Measurements from ENCODE around the gene PRCD.
A peak's percentile ranks its signal among the peaks of the same experiment; 100 is the strongest.
"Not testable (repeated sequence)": the region's sequence is repeated elsewhere in the genome, so short reads cannot be mapped to it uniquely, and the experiment has no call there.

Gene PRCD

GRCh38 chr17:76528528-76529223, 11.2 kb upstream of the PRCD start:
- no peak for DNase-seq

DNA sequence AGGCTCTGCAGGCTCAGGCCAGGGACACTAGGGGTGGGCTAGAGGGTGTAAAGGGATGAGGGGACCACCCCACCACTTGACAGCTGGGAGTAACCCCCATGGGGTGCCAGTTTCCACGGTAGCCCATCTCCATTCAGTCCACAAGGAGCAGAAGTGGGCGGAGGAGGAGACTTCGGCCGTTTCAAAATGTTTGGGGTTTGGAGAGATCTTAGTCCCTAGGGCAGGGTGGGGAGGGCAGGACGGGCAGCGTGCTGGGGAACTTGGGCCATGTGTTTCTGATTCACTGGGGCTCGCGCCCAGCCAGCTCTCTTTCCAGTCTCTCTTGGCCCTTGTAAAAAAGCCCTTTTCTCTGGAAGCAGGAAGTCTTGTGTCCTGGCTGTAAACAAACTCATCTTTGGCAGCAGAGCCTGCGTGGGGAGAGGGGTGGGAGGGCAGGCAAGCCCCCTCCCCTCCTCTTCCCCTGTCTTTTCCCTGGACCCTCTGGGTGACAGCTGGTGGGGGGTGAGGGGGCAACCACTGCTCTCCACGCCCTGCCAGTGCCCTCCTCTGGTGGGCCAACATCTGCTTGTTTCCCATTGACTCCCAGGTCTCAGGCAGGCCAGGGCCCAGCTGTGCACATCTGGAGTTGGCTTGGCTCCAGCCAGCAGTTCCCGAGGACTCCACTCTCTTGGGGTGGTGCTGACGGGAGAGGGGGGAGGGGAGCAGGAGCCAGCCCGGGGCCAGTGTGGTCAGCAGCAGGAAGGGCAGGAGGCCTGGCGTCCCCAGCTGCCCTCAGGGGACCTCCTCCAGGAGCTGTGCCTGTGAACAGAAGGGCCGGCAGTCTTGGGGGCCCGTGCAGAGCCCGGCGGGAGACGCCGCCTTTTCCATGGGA, 10.4 kb upstream of the PRCD start:
- peak; percentile 28 for DNase-seq

- no peak for DNase-seq
Observed at GRCh38 chr17:76530095-76530723, 9.6 kb upstream of the PRCD start.

DNA sequence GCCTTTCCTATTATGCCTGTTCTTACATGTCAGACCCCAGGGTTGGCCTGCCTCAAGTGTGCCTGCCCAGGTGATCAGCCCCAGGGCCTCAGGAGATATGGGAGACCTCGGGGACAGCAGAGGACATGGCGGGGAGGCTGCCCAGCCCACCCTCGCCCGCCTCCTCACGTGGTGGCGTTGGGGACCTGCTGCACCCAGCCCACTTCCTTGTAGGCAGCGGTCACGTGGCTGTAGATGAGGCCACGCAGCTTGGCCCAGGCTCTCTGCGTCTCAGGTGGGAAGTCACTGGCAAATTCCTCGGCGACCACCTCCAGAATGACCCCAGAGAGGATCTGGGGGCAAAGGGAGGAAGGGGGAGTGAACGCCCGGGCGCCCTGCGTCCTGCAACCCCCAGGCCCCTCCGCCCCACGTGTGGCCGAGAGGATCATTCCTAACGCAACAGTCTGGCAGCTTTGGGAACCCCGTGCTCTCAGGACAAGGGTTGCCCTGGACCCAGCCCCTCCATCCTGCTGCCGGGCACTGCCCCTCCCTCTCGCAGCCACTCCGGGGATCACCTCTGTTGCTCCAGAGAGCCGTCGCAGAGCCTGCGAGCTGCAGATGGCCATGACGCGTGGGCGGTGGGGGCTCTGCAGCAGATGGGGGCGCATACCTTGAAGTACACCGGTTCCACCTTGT, 8.9 kb upstream of the PRCD start:
- no peak for DNase-seq

DNA sequence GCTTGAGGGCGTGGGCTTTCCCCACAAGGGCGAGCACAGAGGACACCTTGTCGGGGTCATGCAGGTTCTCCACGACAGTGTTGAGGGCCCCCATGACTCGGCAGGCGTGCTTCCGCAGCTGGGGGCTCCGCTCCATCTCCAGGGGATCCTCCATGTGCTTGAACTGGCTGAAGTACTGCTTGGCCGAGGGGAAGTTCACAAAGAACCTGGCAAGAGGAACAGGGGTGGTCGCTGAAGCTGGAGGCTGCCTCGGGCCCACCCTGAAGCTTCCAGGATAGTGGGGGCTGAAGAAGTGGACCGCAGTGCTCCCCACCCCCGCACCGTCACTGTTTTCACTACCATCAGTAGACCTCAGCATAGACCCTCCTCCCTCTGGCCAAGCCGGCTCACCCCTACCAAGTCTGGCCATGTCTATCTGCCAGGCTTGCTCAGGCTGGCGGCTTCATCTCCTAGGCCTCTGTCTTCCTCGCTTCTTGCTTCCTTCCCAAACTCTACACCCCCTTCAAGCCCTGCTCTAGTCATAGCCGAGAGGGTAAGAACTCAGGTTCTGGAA, 8.3 kb upstream of the PRCD start:
- no peak for DNase-seq

DNA sequence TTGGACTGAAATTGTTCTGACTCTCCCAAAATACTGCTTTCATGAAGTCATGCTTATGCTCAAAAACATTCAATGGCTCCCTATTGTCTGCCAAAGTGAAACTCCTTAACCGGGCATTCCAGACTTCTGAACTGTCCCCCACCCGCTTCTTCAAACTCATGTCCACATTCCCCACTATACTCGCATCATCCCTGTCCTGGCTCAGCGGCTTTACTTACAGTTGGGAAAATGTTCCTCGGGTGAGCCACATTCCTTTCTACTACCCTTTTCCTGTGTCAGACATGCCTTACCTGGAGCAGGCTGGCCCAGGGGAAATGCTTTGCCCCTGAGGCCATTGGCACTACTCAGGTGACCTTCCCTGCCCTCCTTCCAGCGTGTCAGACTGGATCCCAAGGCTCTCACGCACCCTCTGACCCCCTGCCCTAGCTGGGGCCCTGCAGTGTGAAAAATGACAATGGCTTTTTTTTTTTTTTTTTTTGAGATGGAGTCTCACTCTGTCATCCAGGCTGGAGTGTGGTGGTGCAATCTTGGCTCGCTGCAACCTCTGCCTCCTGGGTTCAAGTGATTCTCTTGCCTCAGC, 7.7 kb upstream of the PRCD start:
- DNase-seq, result no peak

DNA sequence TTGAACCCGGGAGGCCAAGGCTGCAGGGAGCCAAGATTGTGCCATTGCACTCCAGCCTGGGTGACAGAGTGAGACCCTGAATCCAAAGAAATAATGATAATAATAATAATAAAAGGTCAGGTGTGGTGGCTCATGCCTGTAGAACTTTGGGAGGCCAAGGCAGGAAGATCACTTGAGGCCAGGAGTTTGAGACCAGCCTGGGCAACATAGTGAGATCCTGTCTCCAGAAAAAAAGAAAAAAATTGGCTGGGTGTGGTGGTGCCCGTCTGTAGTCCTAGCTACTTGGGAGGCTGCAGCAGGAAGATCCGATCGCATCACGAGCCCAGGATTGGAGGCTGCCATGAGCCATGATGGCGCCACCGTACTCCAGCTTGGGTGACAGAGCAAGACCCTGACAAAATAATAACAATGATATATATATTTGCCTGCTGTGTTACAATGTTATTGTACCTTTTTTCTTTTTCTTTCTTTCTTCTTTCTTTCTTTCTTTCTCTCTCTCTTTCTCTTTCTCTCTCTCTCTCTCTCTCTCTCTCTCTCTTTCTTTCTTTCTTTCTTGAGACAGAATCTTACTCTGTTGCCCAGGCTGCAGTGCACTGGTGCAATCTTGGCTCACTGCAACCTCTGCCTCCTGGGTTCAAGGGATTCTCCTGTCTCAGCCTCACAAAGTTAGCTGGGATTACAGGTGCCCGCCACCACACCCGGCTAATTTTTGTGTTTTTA, 6.0 kb upstream of the PRCD start:
- DNase-seq, result not testable (repeated sequence)

GRCh38 chr17:76534831-76535732, 4.8 kb upstream of the PRCD start:
- DNase-seq, result no peak

GRCh38 chr17:76535788-76536510, 3.9 kb upstream of the PRCD start:
- DNase-seq, result no peak

DNA sequence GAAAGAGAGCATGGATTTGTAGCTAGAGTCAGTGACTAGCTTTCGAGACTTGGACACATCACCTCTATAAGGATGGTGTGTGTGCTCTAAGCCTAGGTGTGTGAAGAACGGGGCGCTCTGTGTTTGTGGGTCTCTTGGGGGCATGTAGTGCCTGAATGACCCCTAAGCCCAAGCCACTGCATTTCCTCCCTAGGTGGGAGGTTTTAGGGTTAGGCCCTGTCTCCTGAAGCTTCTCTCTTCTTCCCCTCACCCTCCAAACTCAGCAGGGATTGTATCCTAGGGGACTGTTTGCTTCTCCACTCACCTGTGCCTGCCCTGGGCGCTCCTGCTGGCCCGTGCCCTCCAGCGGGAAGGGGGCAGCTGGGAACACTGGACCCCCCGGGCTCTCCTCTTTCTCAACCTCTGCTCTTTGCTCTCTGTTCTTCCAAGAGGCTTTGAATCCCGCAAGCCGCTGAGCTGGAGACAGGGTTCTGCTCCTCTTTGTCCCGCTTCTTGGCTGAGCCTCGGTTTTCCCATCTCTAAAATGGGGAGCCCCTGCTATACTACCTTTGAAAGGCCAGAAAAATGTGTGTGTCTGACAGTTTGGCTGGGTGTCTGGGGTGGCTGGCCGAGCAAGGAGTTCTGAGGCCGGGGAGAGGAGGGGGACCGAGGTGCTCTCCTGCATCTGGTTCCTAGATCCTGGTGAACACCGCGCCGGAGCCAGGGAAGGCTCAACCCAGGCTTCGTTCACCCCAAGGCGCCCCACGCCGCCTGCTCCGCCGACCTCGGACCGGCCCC, 3.1 kb upstream of the PRCD start:
- no peak for DNase-seq

- peak; percentile 40 for DNase-seq
Observed at GRCh38 chr17:76537288-76537577, 2.6 kb upstream of the PRCD start.

DNA sequence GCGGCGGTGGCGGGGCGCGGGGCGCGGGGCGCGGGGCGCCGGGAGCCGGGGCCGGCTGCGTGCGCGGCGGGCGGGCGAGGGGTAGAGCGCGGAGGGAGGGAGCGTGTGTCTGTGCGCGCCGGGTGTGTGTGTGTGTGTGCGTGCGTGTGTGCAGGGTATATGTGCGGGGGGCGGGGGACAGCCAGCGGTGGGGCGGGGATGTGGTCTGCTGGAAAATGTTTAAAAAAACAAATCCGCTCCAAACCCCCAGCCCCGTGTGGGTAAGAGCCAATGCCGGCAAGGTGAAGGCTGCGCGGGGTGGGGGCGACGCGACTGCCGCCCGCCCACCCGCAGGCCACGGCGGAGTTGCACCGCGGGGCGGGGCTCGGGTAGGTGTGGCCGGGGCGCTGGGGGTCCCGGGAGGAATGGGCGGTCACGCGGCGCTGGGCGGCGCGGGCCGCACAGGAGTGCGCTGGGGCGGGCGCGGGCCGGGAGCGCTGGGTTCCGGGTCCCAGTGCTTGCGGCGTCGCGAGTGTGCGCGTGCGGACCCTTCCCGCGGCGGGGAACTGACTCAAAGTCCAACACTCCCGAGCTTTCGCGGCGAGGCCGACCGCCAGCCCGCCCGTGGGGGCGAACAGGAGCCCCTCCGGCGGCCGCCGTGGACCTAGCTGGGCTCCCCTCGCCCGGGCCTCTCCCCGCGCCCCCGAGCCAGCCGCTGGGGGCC, 2.1 kb upstream of the PRCD start, which contains the start of gene CYGB:
CYGB (minus strand) TSS at position 132 of the 703 bp plus-strand sequence. CDS start 167 bp downstream, outside the sequence.
- no peak for DNase-seq

- no peak for DNase-seq
Observed at GRCh38 chr17:76538281-76538931, 1.4 kb upstream of the PRCD start.

DNA sequence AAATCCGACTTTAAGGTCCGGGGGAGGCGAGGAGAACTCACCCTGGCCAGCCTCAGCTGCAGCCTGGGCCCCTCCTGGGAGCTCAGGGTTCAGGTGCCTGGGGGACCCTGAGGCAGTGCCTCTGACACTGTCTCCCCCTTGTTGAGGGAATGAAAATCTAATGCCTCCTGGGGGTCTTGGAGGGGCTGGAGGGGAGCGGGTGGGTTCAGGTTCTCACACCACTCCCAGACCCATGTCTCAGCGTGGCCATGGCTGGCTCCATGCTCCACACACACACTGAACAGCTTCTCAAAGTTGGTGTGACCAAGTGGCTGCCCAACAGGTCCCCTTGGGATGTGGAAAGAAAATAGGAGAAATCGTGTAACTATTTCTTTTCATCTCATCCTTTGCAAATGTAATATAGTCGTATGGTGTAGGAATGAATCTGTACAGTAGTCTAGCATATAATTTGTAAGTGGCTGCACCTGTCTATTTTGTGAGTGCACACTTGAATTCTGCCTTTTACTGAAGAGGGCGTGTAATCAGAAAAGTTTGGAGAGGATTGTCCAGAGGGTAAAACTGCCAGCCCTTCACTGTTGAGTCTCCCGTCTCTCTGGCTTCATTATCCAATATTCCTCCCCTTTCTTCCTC, 788 bp upstream of the PRCD start:
- no peak for DNase-seq

DNA sequence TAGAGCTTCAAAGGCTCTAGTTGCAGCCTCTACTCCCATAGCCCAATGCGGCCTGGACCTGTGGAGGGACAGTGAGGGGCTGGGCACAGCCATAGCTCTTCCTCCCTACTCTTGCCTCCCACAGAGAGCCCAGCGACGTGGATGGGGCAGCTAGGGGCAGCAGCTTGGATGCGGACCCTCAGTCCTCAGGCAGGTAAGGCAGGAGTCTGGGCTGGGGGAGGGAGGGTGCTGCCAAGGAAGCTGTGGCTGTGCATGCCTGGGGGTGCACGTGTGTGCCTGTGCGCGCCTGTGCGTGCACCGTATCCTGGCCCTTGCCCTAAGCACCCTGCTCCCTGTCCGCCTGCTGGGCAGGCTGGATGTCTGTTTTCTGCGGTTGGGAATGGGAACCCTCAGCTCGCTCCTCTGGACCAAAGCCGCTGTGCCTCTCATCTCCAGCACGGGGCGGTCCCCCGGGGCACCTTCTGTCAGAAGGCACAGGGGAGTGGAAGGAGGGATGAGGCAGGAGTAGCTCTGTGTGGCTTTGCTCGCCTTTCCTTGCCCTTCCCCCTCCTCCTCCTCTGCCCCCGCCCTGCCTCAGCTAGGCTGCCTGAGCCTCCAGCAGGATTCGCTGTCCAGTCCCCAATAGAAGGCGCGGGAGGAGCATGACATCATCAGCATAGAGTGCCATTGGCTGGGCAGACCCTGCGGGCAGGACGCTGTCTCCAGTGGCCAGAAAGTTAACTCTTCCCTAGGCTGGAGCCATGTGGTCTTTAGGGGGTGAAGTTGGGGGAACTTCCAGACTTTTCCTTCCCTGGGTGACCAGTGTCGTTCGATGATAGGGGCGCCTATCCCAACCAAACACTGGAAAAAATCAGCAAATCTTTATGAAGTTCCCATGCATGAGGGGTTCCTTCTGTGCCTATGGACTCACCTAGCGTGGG, 797 bp downstream of the PRCD start:
- peak; percentile 95 for DNase-seq

DNA sequence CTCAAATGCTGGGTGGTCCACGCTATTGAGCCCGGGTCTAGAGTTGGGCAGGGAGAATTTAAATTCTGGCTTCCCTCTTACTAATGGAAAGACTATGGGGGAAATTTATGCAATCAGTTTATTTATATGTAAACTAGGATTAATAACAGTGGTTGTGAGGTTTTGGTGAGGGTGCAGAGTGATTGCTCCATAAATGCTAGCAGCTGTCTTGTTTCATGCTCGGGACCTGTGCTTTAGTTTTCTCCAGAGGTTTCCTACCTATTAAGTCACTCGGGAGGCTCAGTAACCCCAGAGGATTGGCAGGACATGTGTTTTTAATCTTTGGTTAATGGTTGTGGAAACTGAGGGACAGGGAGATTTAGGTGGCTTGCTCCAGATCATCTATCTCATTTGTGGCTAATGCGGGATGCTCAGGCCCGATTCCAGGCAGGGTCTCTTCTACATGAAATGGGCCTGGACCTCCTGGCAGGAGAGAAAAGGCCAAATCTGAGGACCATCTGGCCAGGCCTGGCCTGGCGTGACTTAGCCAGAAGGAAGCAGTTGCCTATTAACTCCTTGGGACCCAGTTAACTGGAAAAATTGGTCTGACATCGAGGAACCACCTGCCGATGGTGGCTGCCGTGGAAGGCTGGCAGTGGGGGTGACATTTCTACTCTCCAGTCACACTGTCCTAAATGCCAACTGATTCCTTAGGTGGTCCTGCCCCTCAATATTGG, 2.1 kb downstream of the PRCD start:
- no peak for DNase-seq
